Astrocyte of the spinal cord (primary cell): ENCODE measurements around the gene AKT3.

Source experiments
- DNase-seq: peaks from one replicate; pipeline ENCODE4 v3.0.0; 2011; ENCODE audit warnings: low read depth, low spot score
- H3K4me3 ChIP-seq: 2 replicates; pipeline ENCODE4 v1.5.1; 2011; ENCODE audit warnings: low read depth, mild to moderate bottlenecking, low read length, moderate library complexity
- in situ Hi-C: cut with HindIII; loops from 2 replicates; pipeline ENCODE4 v1.10.0; 2017; ENCODE audit warnings: low sequenced_read_pairs
- TF ChIP-seq, protein P1 (sequence below): IDR thresholded peaks from 2 replicates; pipeline ENCODE4 v1.5.1; 2012; ENCODE audit warnings: low read depth, mild to moderate bottlenecking, low read length, inconsistent platforms

Gene AKT3

GRCh38 chr1:243716906-243717305 is 133.1 kb downstream of the AKT3 start:
- H3K4me3 ChIP-seq, result no peak overlapping the region
- peak; percentile 39 for DNase-seq
- TF ChIP-seq, protein P1, sequence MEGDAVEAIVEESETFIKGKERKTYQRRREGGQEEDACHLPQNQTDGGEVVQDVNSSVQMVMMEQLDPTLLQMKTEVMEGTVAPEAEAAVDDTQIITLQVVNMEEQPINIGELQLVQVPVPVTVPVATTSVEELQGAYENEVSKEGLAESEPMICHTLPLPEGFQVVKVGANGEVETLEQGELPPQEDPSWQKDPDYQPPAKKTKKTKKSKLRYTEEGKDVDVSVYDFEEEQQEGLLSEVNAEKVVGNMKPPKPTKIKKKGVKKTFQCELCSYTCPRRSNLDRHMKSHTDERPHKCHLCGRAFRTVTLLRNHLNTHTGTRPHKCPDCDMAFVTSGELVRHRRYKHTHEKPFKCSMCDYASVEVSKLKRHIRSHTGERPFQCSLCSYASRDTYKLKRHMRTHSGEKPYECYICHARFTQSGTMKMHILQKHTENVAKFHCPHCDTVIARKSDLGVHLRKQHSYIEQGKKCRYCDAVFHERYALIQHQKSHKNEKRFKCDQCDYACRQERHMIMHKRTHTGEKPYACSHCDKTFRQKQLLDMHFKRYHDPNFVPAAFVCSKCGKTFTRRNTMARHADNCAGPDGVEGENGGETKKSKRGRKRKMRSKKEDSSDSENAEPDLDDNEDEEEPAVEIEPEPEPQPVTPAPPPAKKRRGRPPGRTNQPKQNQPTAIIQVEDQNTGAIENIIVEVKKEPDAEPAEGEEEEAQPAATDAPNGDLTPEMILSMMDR, result no peak
- in situ Hi-C loops, result no loop called here

DNA sequence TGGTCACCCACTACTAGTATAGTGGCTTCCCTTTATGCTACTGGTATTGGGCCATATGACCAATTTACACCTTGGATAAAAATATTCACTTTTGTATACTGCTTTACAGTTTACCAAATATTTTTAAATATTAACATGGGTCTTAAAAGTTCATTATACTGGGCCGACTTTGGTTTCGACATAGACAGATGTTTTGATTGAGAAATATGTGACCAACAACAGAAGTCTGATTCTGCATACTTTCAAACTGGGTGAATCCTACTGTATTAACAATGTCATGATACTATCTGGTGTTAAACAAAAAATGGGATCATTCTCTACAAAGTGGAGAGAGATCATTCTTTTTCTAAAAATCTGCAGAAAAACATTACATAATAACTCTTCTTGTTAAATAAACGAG is 134.8 kb downstream of the AKT3 start:
- TF ChIP-seq, protein P1, result no peak
- no peak for DNase-seq
- in situ Hi-C loops, result no loop called here
- H3K4me3 ChIP-seq, result no peak overlapping the region

- peak; percentile 50 for DNase-seq
- in situ Hi-C loops, result no loop called here
- no peak overlapping the region for H3K4me3 ChIP-seq
- TF ChIP-seq, protein P1, result no peak
Observed at GRCh38 chr1:243713470-243714186, 136.4 kb downstream of the AKT3 start.

GRCh38 chr1:243712941-243713340 is 137.1 kb downstream of the AKT3 start:
- H3K4me3 ChIP-seq, result no peak overlapping the region
- peak; percentile 32 for DNase-seq
- in situ Hi-C loops, result no loop called here
- TF ChIP-seq, protein P1, result peak; percentile 47

DNA sequence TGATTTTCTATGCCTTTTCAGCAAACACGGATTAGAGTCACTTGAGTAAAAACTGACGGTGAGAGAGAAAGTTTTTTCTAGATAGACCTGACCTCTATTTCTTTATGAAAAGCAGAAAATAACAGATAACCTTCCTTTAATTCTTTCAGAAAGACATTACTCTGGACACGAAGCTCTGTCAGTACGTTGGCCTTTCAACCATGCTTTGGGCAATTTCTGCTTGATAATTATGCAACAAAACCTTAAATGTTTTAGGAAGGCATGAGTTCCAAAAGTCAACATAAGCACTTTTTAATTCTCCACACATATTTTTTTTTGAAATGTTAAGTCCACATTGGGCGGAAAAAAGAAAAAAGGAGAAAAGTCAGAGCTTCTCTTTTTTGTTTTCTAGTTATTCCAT is 137.8 kb downstream of the AKT3 start:
- H3K4me3 ChIP-seq, result no peak overlapping the region
- TF ChIP-seq, protein P1, result no peak
- in situ Hi-C loops, result no loop called here
- DNase-seq, result no peak

DNA sequence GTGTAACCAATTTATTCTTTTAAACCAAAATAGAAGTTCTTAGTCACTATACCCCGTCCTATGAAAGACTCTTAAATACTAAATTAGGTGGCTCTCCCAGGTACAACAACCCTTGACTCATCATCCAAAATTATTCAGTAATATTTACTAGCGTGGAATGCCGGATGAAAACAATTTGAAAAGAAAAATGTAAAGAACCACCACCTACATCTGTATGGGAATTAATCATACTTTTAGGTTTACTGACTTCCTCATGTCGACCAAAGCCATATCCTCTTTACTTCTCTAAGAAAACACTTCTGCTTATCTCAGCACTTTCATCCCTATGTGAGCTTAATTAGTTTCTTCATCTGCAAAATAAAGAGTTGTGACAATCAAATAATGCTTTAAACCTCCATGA is 139.6 kb downstream of the AKT3 start:
- TF ChIP-seq, protein P1, result no peak
- H3K4me3 ChIP-seq, result no peak overlapping the region
- in situ Hi-C loops, result no loop called here
- DNase-seq, result no peak
